Activated naive CD4-positive, alpha-beta T cell treated with anti-CD3 and anti-CD28 coated beads, Interleukin-2, amount 50 U/mL, for 72 hours (primary cell): ENCODE measurements around the gene CDH9. TPM values are rescaled to one million over a fixed set of nuclear protein-coding genes. Genes with fewer than 3 reads are reported as not detected.

Source experiments
- ATAC-seq, 2 donors: fragments of 150-1000 bp; cut with Tn5 transposase; 2 replicates each; pipeline ENCODE4 v1.10.0; 2021; ENCODE audit warnings: mild to moderate bottlenecking in 2 of 2, moderate library complexity in 2 of 2
- DNase-seq, 2 donors: peaks; one replicate each; pipeline ENCODE4 v3.0.0; 2021 to 2022; ENCODE audit warnings: low spot score in 2 of 2
- H3K27ac Mint-ChIP-seq, 2 donors: one replicate each; pipeline ENCODE4 v1.8.0; 2022; ENCODE audit warnings: mild to moderate bottlenecking in 2 of 2, mixed read lengths in 2 of 2
- H3K36me3 Mint-ChIP-seq, 2 donors: one replicate each; pipeline ENCODE4 v1.8.0; 2022; ENCODE audit warnings: mixed read lengths in 2 of 2
- H3K9me3 Mint-ChIP-seq, 2 donors: one replicate each; pipeline ENCODE4 v1.8.0; 2022; ENCODE audit warnings: mixed read lengths in 2 of 2
- total RNA-seq, 2 donors: library from RNA; stranded (reverse); gene quantifications; one replicate each; pipeline ENCODE4 v1.2.3, GENCODE V29; 2022

CDH9 gene
- total RNA-seq, 2 donors from 2014 or later, result not detected

GRCh38 chr5:27007121-27007520, 31.3 kb downstream of the CDH9 start:
- ATAC-seq, result no peak

GRCh38 chr5:26986985-26987384, 51.4 kb downstream of the CDH9 start:
- Mint-ChIP-seq H3K9me3 (peaks cover 11 to 26% of the 10 kb centered on the region in 2 donors), H3K27ac (no peak overlapping the region), H3K36me3 (no peaks in the 10 kb centered on the region)
- ATAC-seq (no peak), DNase-seq (no peak)

More at GRCh38 chr5:27007121-27007520, 31.3 kb downstream of the CDH9 start:
- Mint-ChIP-seq H3K27ac (no peak overlapping the region), H3K36me3 (no peaks in the 10 kb centered on the region), H3K9me3 (peaks cover 15 to 16% of the 10 kb centered on the region in 2 donors)
- no peak for DNase-seq

DNA sequence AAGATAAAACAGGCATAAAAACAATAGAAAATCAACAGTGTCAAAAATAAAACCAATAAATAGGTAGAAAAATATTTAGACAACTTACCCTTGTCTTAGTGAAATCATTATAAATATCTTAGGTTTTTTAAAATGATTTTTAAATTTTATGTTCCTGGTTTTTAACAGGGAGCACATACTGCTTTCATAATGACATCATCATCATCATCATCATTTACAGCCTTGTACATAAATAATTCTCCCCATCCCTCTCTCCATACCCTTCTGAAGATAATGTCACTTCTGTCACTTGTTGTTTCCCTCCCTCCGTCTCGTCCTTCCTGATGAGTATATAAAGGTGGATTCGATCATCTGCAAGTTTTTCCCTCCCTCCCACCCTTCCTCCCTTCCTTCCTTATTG, 56.6 kb downstream of the CDH9 start:
- ATAC-seq, result no peak

GRCh38 chr5:26959290-26959689, 79.1 kb downstream of the CDH9 start:
- H3K36me3 Mint-ChIP-seq, result peaks cover 0 to 5% of the 10 kb centered on the region in 2 donors

More for the DNA sequence above, 56.6 kb downstream of the CDH9 start:
- DNase-seq, result no peak
- Mint-ChIP-seq H3K27ac (no peak overlapping the region), H3K9me3 (peaks cover 12 to 14% of the 10 kb centered on the region in 2 donors), H3K36me3 (no peaks in the 10 kb centered on the region)

GRCh38 chr5:26955161-26955560, 83.2 kb downstream of the CDH9 start:
- Mint-ChIP-seq H3K27ac (no peak overlapping the region), H3K36me3 (peaks cover 0 to 5% of the 10 kb centered on the region in 2 donors), H3K9me3 (peaks cover 17% of the 10 kb centered on the region in 2 donors)
- DNase-seq (no peak), ATAC-seq (no peak)

More at GRCh38 chr5:26959290-26959689, 79.1 kb downstream of the CDH9 start:
- Mint-ChIP-seq H3K9me3 (peaks cover 15 to 18% of the 10 kb centered on the region in 2 donors), H3K27ac (no peak overlapping the region)
- ATAC-seq, result no peak
- no peak for DNase-seq

- H3K9me3 Mint-ChIP-seq, result peaks cover 14% of the 10 kb centered on the region in 2 donors
- no peak for DNase-seq
- no peaks in the 10 kb centered on the region for H3K36me3 Mint-ChIP-seq
- no peak for ATAC-seq
- no peak overlapping the region for H3K27ac Mint-ChIP-seq
Measured at GRCh38 chr5:26948921-26949320, 89.5 kb downstream of the CDH9 start.

GRCh38 chr5:26945901-26946300, 92.5 kb downstream of the CDH9 start:
- ATAC-seq (no peak), DNase-seq (no peak)
- no peak overlapping the region for H3K27ac Mint-ChIP-seq
- H3K9me3 Mint-ChIP-seq, result peaks cover 9 to 18% of the 10 kb centered on the region in 2 donors
- no peaks in the 10 kb centered on the region for H3K36me3 Mint-ChIP-seq

DNA sequence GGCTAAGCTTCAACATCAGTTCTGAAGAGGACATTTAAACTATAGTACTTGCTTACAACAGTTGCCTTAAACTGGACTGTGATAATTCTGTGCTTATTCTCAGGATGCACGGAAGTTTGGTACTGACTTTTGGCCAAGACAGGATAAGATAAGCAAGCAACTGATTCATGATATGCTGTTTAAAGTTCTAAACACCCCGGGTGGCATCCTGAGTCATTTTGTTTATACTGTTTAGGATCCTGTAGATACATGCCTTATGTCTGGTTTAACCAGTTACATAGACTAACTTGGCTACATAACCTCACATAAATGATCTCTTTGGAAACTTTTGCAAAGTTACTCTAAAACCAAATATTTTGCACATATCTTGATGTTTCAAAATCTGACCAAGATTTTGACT, 95.9 kb downstream of the CDH9 start:
- no peak for ATAC-seq
- H3K9me3 Mint-ChIP-seq, result peaks cover 0 to 9% of the 10 kb centered on the region in 2 donors
- DNase-seq, result no peak
- no peak overlapping the region for H3K27ac Mint-ChIP-seq
- H3K36me3 Mint-ChIP-seq, result no peaks in the 10 kb centered on the region

GRCh38 chr5:26940994-26941393, 97.4 kb downstream of the CDH9 start:
- Mint-ChIP-seq H3K9me3 (peaks cover 0 to 7% of the 10 kb centered on the region in 2 donors), H3K27ac (no peak overlapping the region), H3K36me3 (no peaks in the 10 kb centered on the region)
- ATAC-seq, result no peak
- no peak for DNase-seq

GRCh38 chr5:26932238-26932637, 106.1 kb downstream of the CDH9 start:
- H3K36me3 Mint-ChIP-seq, result no peaks in the 10 kb centered on the region
- H3K27ac Mint-ChIP-seq, result no peak overlapping the region
- DNase-seq (no peak), ATAC-seq (no peak)
- H3K9me3 Mint-ChIP-seq, result peaks cover 19 to 20% of the 10 kb centered on the region in 2 donors

DNA sequence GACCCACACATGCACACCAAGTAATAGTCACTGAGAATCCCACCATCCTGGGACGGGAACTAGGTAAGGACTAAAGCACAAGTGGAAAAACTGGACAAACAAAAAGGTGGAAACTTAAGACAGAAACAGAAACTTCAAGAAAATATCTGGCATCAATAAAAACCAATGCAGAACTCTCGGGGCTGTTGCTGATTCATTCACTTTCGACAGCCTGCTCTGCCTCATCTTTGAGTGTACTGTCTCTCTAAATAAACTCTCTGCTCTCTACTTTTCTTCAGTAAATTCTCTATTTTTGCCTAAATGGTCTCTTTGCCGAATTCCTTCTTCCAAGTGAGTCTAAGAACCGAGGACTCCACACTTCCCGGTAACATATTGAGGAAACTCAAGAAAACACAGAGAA, 116.9 kb downstream of the CDH9 start:
- no peak overlapping the region for H3K27ac Mint-ChIP-seq
- ATAC-seq (no peak), DNase-seq (no peak)
- peaks cover 32 to 36% of the 10 kb centered on the region in 2 donors for H3K9me3 Mint-ChIP-seq
- peaks cover 0 to 9% of the 10 kb centered on the region in 2 donors for H3K36me3 Mint-ChIP-seq

- Mint-ChIP-seq H3K36me3 (no peaks in the 10 kb centered on the region), H3K9me3 (no peaks in the 10 kb centered on the region), H3K27ac (no peak overlapping the region)
- no peak for ATAC-seq
- DNase-seq, result no peak
Measured at GRCh38 chr5:26903469-26903868, 134.9 kb downstream of the CDH9 start.

- no peak for DNase-seq
Measured at GRCh38 chr5:26894719-26895263, 143.6 kb downstream of the CDH9 start.

GRCh38 chr5:26893078-26893477, 145.3 kb downstream of the CDH9 start:
- DNase-seq (no peak), ATAC-seq (no peak)
- Mint-ChIP-seq H3K9me3 (peaks cover 10 to 26% of the 10 kb centered on the region in 2 donors), H3K36me3 (no peaks in the 10 kb centered on the region), H3K27ac (no peak overlapping the region)

More at GRCh38 chr5:26894719-26895263, 143.6 kb downstream of the CDH9 start:
- no peak for ATAC-seq
- no peaks in the 10 kb centered on the region for H3K36me3 Mint-ChIP-seq
- H3K9me3 Mint-ChIP-seq, result peaks cover 10 to 26% of the 10 kb centered on the region in 2 donors
- no peak overlapping the region for H3K27ac Mint-ChIP-seq

- ATAC-seq, result no peak
- H3K9me3 Mint-ChIP-seq, result peaks cover 4 to 11% of the 10 kb centered on the region in 2 donors
- H3K36me3 Mint-ChIP-seq, result no peaks in the 10 kb centered on the region
- H3K27ac Mint-ChIP-seq, result no peak overlapping the region
- no peak for DNase-seq
Measured at GRCh38 chr5:26889815-26890214, 148.6 kb downstream of the CDH9 start.

DNA sequence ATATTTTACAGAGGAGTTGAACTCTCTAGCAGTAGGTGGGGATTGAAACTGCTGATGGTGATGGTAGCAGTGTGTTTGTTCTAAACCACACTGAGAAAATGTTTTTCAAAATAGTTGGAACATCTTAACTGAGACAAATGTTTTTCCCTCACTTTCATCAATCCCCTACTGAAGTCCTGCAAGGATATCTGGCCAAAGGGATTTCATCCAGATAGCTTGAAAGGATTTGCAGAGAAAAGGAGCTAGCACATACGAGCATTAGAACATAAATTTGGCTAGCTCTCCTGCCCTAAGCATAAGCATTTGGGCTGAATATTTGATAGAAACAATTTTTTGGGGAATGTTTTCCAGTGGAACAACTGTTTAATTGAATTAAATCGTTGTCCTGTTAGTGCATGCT, 153.9 kb downstream of the CDH9 start:
- Mint-ChIP-seq H3K27ac (no peak overlapping the region), H3K9me3 (peaks cover 4 to 6% of the 10 kb centered on the region in 2 donors)
- ATAC-seq, result no peak

DNA sequence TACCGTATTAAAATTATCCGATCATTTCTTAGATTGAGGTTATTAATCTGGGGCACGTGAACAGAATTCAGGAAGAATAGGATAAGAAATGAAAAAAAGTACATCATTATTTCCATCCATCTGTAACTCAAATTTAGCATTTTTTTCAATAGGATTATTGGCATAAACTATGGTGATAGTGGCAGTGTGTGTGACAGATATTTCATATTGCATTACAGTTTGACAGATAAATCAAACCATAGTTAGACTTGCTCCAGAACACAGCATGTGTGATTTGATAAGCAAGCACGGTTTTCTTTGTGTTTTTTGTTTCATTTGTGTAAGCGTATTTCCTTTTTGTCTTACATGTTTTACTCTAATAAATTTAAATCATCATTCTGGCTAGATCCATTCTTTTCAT, 155.0 kb downstream of the CDH9 start:
- no peak for DNase-seq

More for the DNA sequence above, 153.9 kb downstream of the CDH9 start:
- H3K36me3 Mint-ChIP-seq, result no peaks in the 10 kb centered on the region
- no peak for DNase-seq

GRCh38 chr5:26881901-26882300, 156.5 kb downstream of the CDH9 start:
- ATAC-seq, result no peak
- no peaks in the 10 kb centered on the region for H3K36me3 Mint-ChIP-seq
- DNase-seq, result no peak
- H3K9me3 Mint-ChIP-seq, result peaks cover 15 to 16% of the 10 kb centered on the region in 2 donors
- H3K27ac Mint-ChIP-seq, result no peak overlapping the region

More for the DNA sequence above, 155.0 kb downstream of the CDH9 start:
- H3K27ac Mint-ChIP-seq, result no peak overlapping the region
- no peak for ATAC-seq
- H3K36me3 Mint-ChIP-seq, result no peaks in the 10 kb centered on the region
- peaks cover 10 to 11% of the 10 kb centered on the region in 2 donors for H3K9me3 Mint-ChIP-seq
